DND-41 (cell line): ENCODE measurements around the gene H3-3A.
"Not testable (repeated sequence)": the region's sequence is repeated elsewhere in the genome, so short reads cannot be mapped to it uniquely, and the experiment has no call there.

ENCODE experiments used
- ATAC-seq: fragments of 200-7000 bp; cut with Tn5 transposase; 3 replicates; pipeline ENCODE4 v1.9.1; 2021; ENCODE audit warnings: low read depth; ENCODE audit not compliant: insufficient read depth
- DNase-seq: peaks from one replicate; pipeline ENCODE4 v3.0.0-alpha.2; 2020
- H2AFZ ChIP-seq: 2 replicates; pipeline ENCODE4 v1.6.0; 2012; ENCODE audit warnings: low read depth, low read length
- H3K27ac ChIP-seq: 2 replicates; pipeline ENCODE4 v1.5.1; 2012; ENCODE audit warnings: low read length, inconsistent platforms
- H3K27me3 ChIP-seq: fragments of 200-600 bp; sonication (generic); 2 replicates; pipeline ENCODE4 v1.6.0; 2012; ENCODE audit warnings: low read length, mild to moderate bottlenecking, inconsistent platforms; ENCODE audit not compliant: insufficient read depth, poor library complexity
- H3K36me3 ChIP-seq: 2 replicates; pipeline ENCODE4 v1.5.1; 2012; ENCODE audit warnings: low read length, inconsistent platforms; ENCODE audit not compliant: insufficient read depth
- H3K4me1 ChIP-seq: 2 replicates; pipeline ENCODE4 v1.5.1; 2012; ENCODE audit warnings: mild to moderate bottlenecking, low read length; ENCODE audit not compliant: insufficient read depth
- H3K4me2 ChIP-seq: 2 replicates; pipeline ENCODE4 v1.6.0; 2012; ENCODE audit warnings: mild to moderate bottlenecking, moderate library complexity, low read length, inconsistent platforms; ENCODE audit not compliant: insufficient read depth
- H3K4me3 ChIP-seq, 2 experiments: fragments of 200-600 bp in 1 of 2; shearing (Covaris generic) in 1 of 2; 2 replicates each; pipeline ENCODE4 v1.5.1; 2012 to 2016; ENCODE audit warnings: inconsistent platforms in 2 of 2, low read length in 2 of 2, mild to moderate bottlenecking in 2 of 2, low read depth in 1 of 2, moderate library complexity in 1 of 2
- H3K79me2 ChIP-seq: 2 replicates; pipeline ENCODE4 v1.6.0; 2012; ENCODE audit warnings: low read length, inconsistent platforms; ENCODE audit not compliant: insufficient read depth
- H3K9ac ChIP-seq: 2 replicates; pipeline ENCODE4 v1.6.0; 2012; ENCODE audit warnings: low read depth, mild to moderate bottlenecking, inconsistent platforms, low read length, moderate library complexity
- H3K9me3 ChIP-seq: 2 replicates; pipeline ENCODE4 v1.5.1; 2012; ENCODE audit warnings: low read length, moderate library complexity, mild to moderate bottlenecking, inconsistent platforms; ENCODE audit not compliant: insufficient read depth, severe bottlenecking
- H4K20me1 ChIP-seq: 2 replicates; pipeline ENCODE4 v1.6.0; 2012; ENCODE audit warnings: low read length; ENCODE audit not compliant: insufficient read depth
- EZH2 ChIP-seq: IDR thresholded peaks from 3 replicates; pipeline ENCODE4 v1.6.1; 2012; ENCODE audit warnings: borderline replicate concordance, low read depth, mild to moderate bottlenecking, moderate library complexity, low read length, inconsistent platforms; ENCODE audit not compliant: severe bottlenecking
- TF ChIP-seq, protein P1 (sequence below): IDR thresholded peaks from 2 replicates; pipeline ENCODE4 v1.5.1; 2012; ENCODE audit warnings: borderline replicate concordance, low read length, moderate library complexity, mild to moderate bottlenecking; ENCODE audit not compliant: poor library complexity, severe bottlenecking; ENCODE audit errors: extremely low read depth

The H3-3A gene

GRCh38 chr1:226091461-226091860 lies 28.9 kb downstream of the H3-3A start:
- TF ChIP-seq, protein P1, sequence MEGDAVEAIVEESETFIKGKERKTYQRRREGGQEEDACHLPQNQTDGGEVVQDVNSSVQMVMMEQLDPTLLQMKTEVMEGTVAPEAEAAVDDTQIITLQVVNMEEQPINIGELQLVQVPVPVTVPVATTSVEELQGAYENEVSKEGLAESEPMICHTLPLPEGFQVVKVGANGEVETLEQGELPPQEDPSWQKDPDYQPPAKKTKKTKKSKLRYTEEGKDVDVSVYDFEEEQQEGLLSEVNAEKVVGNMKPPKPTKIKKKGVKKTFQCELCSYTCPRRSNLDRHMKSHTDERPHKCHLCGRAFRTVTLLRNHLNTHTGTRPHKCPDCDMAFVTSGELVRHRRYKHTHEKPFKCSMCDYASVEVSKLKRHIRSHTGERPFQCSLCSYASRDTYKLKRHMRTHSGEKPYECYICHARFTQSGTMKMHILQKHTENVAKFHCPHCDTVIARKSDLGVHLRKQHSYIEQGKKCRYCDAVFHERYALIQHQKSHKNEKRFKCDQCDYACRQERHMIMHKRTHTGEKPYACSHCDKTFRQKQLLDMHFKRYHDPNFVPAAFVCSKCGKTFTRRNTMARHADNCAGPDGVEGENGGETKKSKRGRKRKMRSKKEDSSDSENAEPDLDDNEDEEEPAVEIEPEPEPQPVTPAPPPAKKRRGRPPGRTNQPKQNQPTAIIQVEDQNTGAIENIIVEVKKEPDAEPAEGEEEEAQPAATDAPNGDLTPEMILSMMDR: no peak
- TF ChIP-seq EZH2: no peak
- Histone ChIP-seq H4K20me1 (no peaks in the 10 kb centered on the region), H3K9ac (no peak overlapping the region), H2AFZ (no peak overlapping the region), H3K36me3 (no peaks in the 10 kb centered on the region), H3K4me2 (no peak overlapping the region), H3K9me3 (no peaks in the 10 kb centered on the region), H3K79me2 (no peaks in the 10 kb centered on the region), H3K27ac (no peak overlapping the region), H3K4me3 (no peak overlapping the region), H3K27me3 (peaks cover 5% of the 10 kb centered on the region), H3K4me1 (no peaks in the 10 kb centered on the region)
- DNase-seq: no peak
- ATAC-seq: no peak

GRCh38 chr1:226092048-226092820 lies 29.7 kb downstream of the H3-3A start:
- not testable (repeated sequence) for ATAC-seq, H3K4me2 ChIP-seq

DNA sequence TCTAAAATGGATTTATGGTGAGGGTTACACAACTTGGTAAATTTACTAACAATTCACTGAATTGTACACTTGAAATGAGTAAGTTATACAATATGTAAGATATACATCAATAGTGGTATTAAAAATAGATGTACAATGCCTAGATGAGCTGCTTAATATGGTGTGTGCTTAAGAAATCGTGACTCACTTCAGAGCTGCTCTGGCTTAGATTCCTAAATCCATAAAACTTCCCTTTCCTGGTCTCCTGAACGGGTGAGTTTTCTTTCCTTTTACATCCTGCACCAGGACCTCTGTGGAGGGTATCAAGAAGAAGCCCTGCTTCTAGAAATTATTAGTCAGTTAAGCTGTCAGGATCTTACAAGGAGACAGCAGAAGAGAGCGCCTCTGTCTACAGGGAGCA lies 30.4 kb downstream of the H3-3A start:
- Histone ChIP-seq H4K20me1 (no peaks in the 10 kb centered on the region), H3K9ac (no peak overlapping the region), H3K27me3 (peaks cover 8% of the 10 kb centered on the region), H3K4me3 (no peak overlapping the region), H3K27ac (no peak overlapping the region), H3K4me2 (no peak overlapping the region), H3K36me3 (no peaks in the 10 kb centered on the region), H2AFZ (no peak overlapping the region), H3K9me3 (no peaks in the 10 kb centered on the region), H3K4me1 (no peaks in the 10 kb centered on the region), H3K79me2 (no peaks in the 10 kb centered on the region)
- no peak for DNase-seq
- TF ChIP-seq, protein P1: no peak
- TF ChIP-seq EZH2: no peak
- no peak for ATAC-seq

More at GRCh38 chr1:226092048-226092820, 29.7 kb downstream of the H3-3A start:
- H3K9me3 ChIP-seq, H3K27me3 ChIP-seq, DNase-seq, H3K4me1 ChIP-seq, H4K20me1 ChIP-seq, H2AFZ ChIP-seq, H3K27ac ChIP-seq, H3K79me2 ChIP-seq, H3K4me3 ChIP-seq, H3K9ac ChIP-seq, H3K36me3 ChIP-seq: not testable (repeated sequence)

DNA sequence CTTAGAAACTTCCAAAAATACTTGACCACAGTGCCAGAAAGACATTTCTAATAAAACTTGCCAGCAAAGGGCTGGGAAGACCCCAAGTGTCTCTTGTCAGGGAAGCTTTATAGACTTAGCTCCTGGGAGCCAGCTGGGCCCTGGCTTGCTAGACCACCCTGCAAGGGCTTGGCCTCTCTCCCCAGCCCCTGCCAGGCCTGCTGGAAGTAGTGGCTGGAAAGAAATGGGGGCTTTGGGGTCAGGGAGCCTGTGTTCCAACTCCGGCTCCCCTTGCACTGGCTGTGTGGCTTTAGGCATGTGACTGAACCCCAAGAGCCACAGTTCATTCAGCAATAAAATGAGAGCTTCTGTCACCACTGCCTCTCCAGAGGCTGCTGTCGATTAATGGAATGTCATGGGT lies 31.1 kb downstream of the H3-3A start:
- Histone ChIP-seq H3K4me2 (no peak overlapping the region), H3K9ac (no peak overlapping the region), H3K4me1 (no peaks in the 10 kb centered on the region), H2AFZ (no peak overlapping the region), H3K27me3 (peaks cover 8% of the 10 kb centered on the region), H3K4me3 (no peak overlapping the region), H3K27ac (no peak overlapping the region), H4K20me1 (no peaks in the 10 kb centered on the region), H3K36me3 (no peaks in the 10 kb centered on the region), H3K9me3 (no peaks in the 10 kb centered on the region), H3K79me2 (no peaks in the 10 kb centered on the region)
- DNase-seq: no peak
- ATAC-seq: no peak
- TF ChIP-seq, protein P1: no peak
- TF ChIP-seq EZH2: no peak
